ENCODE data around the gene RELN. TPM values are rescaled to one million over a fixed set of nuclear protein-coding genes. Genes with fewer than 3 reads are reported as not detected.

Gene RELN
- total RNA-seq, 4 donors from 2014 or later = 1.0 to 3.5 (median 1.3) TPM

DNA sequence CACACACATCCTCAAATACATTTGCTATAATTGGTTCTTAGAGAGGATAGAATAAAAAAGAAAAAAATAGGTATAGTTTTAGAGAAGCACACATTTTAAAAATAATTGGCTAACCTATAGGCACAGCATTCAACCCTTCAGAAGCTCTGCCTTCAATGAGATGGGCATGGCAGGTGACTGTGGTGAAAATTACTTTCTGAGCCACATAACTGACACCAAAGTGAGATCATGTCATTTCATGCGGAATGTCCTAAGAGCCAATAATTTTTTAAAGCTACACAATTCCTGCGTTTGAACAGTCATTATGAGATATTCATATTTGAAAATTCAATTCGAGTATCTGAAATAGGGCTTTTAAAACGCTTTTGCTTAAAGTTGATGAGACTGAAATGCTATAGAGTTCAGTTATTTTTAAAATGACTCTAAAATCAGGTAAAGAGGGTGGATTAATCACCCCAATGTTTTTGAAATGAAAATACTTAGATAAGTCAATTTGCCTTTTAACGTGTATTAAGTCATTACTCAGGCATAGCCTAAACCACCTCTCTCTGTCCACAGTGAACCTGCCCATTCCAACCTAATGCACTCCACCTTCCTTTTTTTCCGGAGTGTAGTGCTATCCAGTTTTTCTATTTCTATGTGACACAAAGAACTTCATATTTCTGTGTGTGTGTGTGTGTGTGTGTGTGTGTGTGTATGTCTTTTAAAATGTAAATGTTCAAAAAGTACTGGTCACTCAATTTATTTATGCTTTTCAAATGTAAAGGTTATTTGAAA is 6.1 kb downstream of the RELN start:
- DNase-seq (ENCODE audit: low spot score in 2 of 2) = no peak
- no peak overlapping the region for H3K4me3 ChIP-seq (ENCODE audit: low read depth, poor library complexity, severe bottlenecking)
- 56 to 70% methylated on average over 6 of the region's 6 CpGs for WGBS, 2 donors
- TF ChIP-seq, protein P1, sequence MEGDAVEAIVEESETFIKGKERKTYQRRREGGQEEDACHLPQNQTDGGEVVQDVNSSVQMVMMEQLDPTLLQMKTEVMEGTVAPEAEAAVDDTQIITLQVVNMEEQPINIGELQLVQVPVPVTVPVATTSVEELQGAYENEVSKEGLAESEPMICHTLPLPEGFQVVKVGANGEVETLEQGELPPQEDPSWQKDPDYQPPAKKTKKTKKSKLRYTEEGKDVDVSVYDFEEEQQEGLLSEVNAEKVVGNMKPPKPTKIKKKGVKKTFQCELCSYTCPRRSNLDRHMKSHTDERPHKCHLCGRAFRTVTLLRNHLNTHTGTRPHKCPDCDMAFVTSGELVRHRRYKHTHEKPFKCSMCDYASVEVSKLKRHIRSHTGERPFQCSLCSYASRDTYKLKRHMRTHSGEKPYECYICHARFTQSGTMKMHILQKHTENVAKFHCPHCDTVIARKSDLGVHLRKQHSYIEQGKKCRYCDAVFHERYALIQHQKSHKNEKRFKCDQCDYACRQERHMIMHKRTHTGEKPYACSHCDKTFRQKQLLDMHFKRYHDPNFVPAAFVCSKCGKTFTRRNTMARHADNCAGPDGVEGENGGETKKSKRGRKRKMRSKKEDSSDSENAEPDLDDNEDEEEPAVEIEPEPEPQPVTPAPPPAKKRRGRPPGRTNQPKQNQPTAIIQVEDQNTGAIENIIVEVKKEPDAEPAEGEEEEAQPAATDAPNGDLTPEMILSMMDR (IDR thresholded peaks at IDR 0.05) = no peak
- no peak for TF ChIP-seq POLR2A (IDR thresholded peaks at IDR 0.05)
- intact Hi-C loops (cut with DNase I; ENCODE audit: low total_unique reads) = no loop called here

- no peak for DNase-seq (ENCODE audit: low spot score in 2 of 2)
- TF ChIP-seq POLR2A (IDR thresholded peaks at IDR 0.05) = no peak
- TF ChIP-seq, protein P1 (IDR thresholded peaks at IDR 0.05) = no peak
- WGBS, 2 donors = 41 to 43% methylated on average over 2 of the region's 2 CpGs
- no peak overlapping the region for H3K4me3 ChIP-seq (ENCODE audit: low read depth, poor library complexity, severe bottlenecking)
- intact Hi-C loops (cut with DNase I; ENCODE audit: low total_unique reads) = no loop called here
Measured at GRCh38 chr7:103981003-103981423, 8.4 kb downstream of the RELN start.

DNA sequence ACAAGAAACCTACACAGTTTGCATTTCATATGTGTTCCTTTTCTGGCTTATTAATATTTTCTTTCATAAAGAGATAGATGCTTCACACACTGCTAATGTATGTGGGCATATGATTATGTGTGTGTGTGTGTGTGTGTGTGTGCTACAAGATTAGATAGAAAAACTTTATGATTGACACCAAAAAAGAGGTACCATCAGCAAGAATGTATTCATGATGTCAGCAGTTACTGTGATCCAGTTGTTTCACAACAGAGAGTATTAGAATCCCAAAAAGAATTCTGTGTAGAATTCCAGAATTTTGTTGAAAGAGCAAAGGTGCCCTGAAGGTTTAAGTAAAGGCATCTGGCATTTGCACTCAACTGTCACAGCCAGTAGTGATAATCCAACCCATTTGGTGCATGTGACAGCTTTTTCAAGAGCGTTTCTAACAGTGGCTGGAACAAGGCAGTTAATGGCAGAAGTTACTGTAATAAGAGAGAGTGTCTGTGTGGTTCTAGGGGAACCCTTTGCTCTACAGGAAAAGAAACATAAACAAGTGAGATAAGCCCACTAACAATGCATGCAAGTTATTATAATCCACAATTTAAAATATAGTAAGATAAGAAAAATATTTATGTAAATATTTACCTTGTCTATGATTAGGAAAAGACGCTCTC is 16.6 kb downstream of the RELN start:
- 27 to 54% methylated on average over 2 of the region's 2 CpGs for WGBS, 2 donors
- no peak overlapping the region for H3K4me3 ChIP-seq (ENCODE audit: low read depth, poor library complexity, severe bottlenecking)
- TF ChIP-seq, protein P1 (IDR thresholded peaks at IDR 0.05) = no peak
- TF ChIP-seq POLR2A (IDR thresholded peaks at IDR 0.05) = no peak
- DNase-seq (ENCODE audit: low spot score in 2 of 2) = no peak
- intact Hi-C loops (cut with DNase I; ENCODE audit: low total_unique reads) = no loop called here

DNA sequence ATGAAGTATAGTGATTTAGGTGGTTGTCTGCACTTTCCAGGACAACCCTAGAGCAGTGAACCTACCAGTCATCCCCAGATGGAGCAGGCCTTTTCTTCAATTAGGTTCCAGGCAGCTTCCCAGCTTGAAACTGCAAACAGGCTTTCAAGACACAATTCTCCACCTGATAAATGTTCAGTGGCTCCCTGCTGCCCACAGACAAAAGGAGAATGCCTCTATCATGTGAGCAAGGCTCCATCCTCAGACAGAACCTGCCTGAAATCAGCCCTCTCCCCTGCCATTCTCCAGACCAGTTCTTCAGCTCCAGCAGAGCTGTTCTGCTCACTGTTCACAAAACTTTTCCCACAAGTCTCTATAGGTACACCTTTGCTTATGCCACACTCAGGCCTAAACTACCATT is 22.1 kb downstream of the RELN start:
- intact Hi-C loops (cut with DNase I; ENCODE audit: low total_unique reads) = no loop called here

GRCh38 chr7:103966593-103967277 is 22.7 kb downstream of the RELN start:
- intact Hi-C loops (cut with DNase I; ENCODE audit: low total_unique reads) = no loop called here
- DNase-seq (ENCODE audit: low spot score in 2 of 2) = no peak
- 88 to 90% methylated on average over 4 of the region's 4 CpGs for WGBS, 2 donors
- TF ChIP-seq, protein P1 (IDR thresholded peaks at IDR 0.05) = no peak
- TF ChIP-seq POLR2A (IDR thresholded peaks at IDR 0.05) = no peak
- no peak overlapping the region for H3K4me3 ChIP-seq (ENCODE audit: low read depth, poor library complexity, severe bottlenecking)

More for the DNA sequence above, 22.1 kb downstream of the RELN start:
- H3K4me3 ChIP-seq (ENCODE audit: low read depth, poor library complexity, severe bottlenecking) = no peak overlapping the region
- TF ChIP-seq, protein P1 (IDR thresholded peaks at IDR 0.05) = no peak
- TF ChIP-seq POLR2A (IDR thresholded peaks at IDR 0.05) = no peak
- DNase-seq (ENCODE audit: low spot score in 2 of 2) = no peak

Data from lower leg skin (tissue), 4 donors.